Vagina (tissue), 2 donors: ENCODE data around the gene NCF4. TPM values are rescaled to one million over a fixed set of nuclear protein-coding genes. Genes with fewer than 3 reads are reported as not detected.

Source experiments
- DNase-seq, 2 donors: peaks; one replicate each; pipeline ENCODE4 v3.0.0-alpha.2; 2017; ENCODE audit errors: extremely low spot score in 2 of 2
- H3K27ac ChIP-seq: fragments of 200-600 bp; sonication (generic); one replicate; pipeline ENCODE4 v1.5.1; 2019
- H3K27me3 ChIP-seq: fragments of 200-600 bp; sonication (generic); one replicate; pipeline ENCODE4 v1.5.1; 2019
- H3K36me3 ChIP-seq, 2 donors: fragments of 200-600 bp; sonication (generic); one replicate each; pipeline ENCODE4 v1.5.1; 2017 to 2019
- H3K4me1 ChIP-seq: fragments of 200-600 bp; sonication (generic); one replicate; pipeline ENCODE4 v1.5.1; 2019
- H3K4me3 ChIP-seq, 2 donors: fragments of 200-600 bp; sonication (generic); 1 replicate in 1 of 2; 2 replicates in 1 of 2; pipeline ENCODE4 v1.5.1; 2016 to 2019
- H3K9me3 ChIP-seq: fragments of 200-600 bp; sonication (generic); one replicate; pipeline ENCODE4 v1.5.1; 2019
- CTCF ChIP-seq, 3 experiments: fragments of 450-650 bp in 2 of 3; fragments of 200-600 bp in 1 of 3; sonication (generic) in 1 of 3; IDR thresholded peaks; one replicate each; pipeline ENCODE4 v1.5.1; 2017 to 2019; ENCODE audit warnings: antibody characterized with exemption in 3 of 3, mild to moderate bottlenecking in 2 of 3, moderate library complexity in 2 of 3
- POLR2A ChIP-seq, 2 donors: fragments of 450-650 bp; IDR thresholded peaks; one replicate each; pipeline ENCODE4 v1.6.1; 2017; ENCODE audit warnings: antibody characterized with exemption in 2 of 2, mild to moderate bottlenecking in 2 of 2, moderate library complexity in 2 of 2
- POLR2AphosphoS5 ChIP-seq, 2 donors: sonication (generic); formaldehyde crosslinking; IDR thresholded peaks; one replicate each; pipeline ENCODE4 v1.9.0; 2017; ENCODE audit warnings: antibody characterized with exemption in 2 of 2, mild to moderate bottlenecking in 2 of 2, low read depth in 1 of 2; ENCODE audit not compliant: insufficient read depth in 1 of 2
- intact Hi-C: fragments of 100-400 bp; cut with DNase I; formaldehyde crosslinking; loops from one replicate; pipeline ENCODE4 v1.15.1; 2023
- total RNA-seq: library from RNA; depleted of rRNA; stranded (reverse); fragments of >200 nt; gene quantifications from one replicate; pipeline ENCODE4 v1.2.3, GENCODE V29; 2016

The NCF4 gene
- total RNA-seq, 1 donor from 2014 or later: 37.6 TPM

DNA sequence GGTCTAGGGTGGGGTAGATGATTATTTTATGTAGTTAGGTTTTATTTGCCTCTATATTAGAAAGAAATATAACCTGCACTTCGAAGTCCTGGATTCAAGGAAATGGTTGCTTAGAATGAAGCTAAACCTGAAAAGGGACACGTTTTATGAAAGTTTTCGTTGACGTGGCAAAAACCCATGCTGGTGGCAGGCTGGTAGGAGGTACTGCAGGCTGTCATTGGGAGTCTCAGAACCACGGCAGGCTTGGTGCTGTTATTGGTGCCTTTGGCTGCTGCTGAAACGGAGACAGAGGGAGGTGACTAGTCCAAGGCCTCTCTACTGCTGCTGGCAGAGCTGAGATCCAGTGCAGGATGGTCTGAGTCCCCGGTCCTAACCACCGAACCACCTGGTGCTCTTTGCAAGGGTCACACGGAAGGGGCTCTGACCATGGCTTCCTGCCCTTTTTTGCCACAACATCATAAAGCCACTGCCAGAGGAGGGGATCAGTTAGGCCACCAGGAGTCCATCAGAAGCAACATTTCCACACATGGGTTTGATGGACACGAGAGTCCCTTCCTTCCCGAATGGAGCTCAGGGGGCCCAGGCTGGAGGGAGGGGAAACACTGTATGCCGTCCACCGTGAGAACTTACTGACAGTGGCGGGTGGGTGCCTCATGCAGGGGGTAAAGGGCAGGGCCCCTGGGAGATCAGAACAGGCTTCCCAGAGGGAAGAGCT lies 66.1 kb downstream of the NCF4 start:
- intact Hi-C loops: no loop called here
- TF ChIP-seq CTCF (IDR thresholded peaks at IDR 0.05) (no peak), POLR2A (IDR thresholded peaks at IDR 0.05) (no peak), POLR2AphosphoS5 (IDR thresholded peaks at IDR 0.05; ENCODE audit: insufficient read depth in 1 of 2, low read depth in 1 of 2) (no peak)
- no peaks in the 10 kb centered on the region for H3K36me3 ChIP-seq
- H3K4me3 ChIP-seq: no peak overlapping the region
- peaks cover 12% of the 10 kb centered on the region for H3K4me1 ChIP-seq
- H3K9me3 ChIP-seq: no peaks in the 10 kb centered on the region
- no peak overlapping the region for H3K27ac ChIP-seq
- DNase-seq: no peak
- H3K27me3 ChIP-seq: no peaks in the 10 kb centered on the region

Other genes with a start within 250 kb of the NCF4 start
- gene CACNG2, start 157.3 kb upstream of the NCF4 start, total RNA-seq: not detected
- 15.0 TPM for gene IFT27, start 84.9 kb upstream of the NCF4 start, total RNA-seq
- not detected for gene PVALB, start 44.0 kb upstream of the NCF4 start, total RNA-seq
- 4.2 TPM for gene CSF2RB, start 52.6 kb downstream of the NCF4 start, total RNA-seq
- 50.8 TPM for gene TST, start 158.4 kb downstream of the NCF4 start, total RNA-seq
- gene MPST, start 158.7 kb downstream of the NCF4 start, total RNA-seq: 126 TPM
- gene KCTD17, start 190.7 kb downstream of the NCF4 start, total RNA-seq: 27.5 TPM
- not detected for gene TMPRSS6, start 248.7 kb downstream of the NCF4 start, total RNA-seq